Stimulated activated CD8-positive, alpha-beta memory T cell treated with anti-CD3 and anti-CD28 coated beads, Interleukin-15, amount 100 ng/mL, for 4 hours (primary cell): Measurements from ENCODE around the gene NOS2.

ENCODE experiments used
- DNase-seq, 2 donors: peaks; one replicate each; pipeline ENCODE4 v3.0.0-alpha.2; 2020; ENCODE audit warnings: low read depth in 2 of 2

NOS2 gene

GRCh38 chr17:27819145-27819544 is 18.8 kb upstream of the NOS2 start:
- DNase-seq: no peak

GRCh38 chr17:27818401-27819105 is 18.2 kb upstream of the NOS2 start:
- DNase-seq: no peak

GRCh38 chr17:27817731-27818130 is 17.4 kb upstream of the NOS2 start:
- DNase-seq: no peak

GRCh38 chr17:27816946-27817345 is 16.6 kb upstream of the NOS2 start:
- DNase-seq: no peak

GRCh38 chr17:27811961-27812360 is 11.6 kb upstream of the NOS2 start:
- DNase-seq: no peak

GRCh38 chr17:27810902-27811557 is 10.7 kb upstream of the NOS2 start:
- DNase-seq: no peak

- no peak for DNase-seq
These were observed 10.0 kb upstream of the NOS2 start for GRCh38 chr17:27810211-27810901.

- DNase-seq: no peak
These were observed 9.2 kb upstream of the NOS2 start for GRCh38 chr17:27809555-27809954.

GRCh38 chr17:27808628-27809027 is 8.3 kb upstream of the NOS2 start:
- no peak for DNase-seq

- peak; percentile 4 to 44 for DNase-seq
These were observed 7.5 kb upstream of the NOS2 start for GRCh38 chr17:27807567-27808470.

- DNase-seq: peak; percentile 46 to 70
These were observed 5.3 kb upstream of the NOS2 start for GRCh38 chr17:27805520-27806146.

- no peak for DNase-seq
These were observed 3.8 kb upstream of the NOS2 start for GRCh38 chr17:27804113-27804512.

GRCh38 chr17:27802962-27803680 is 2.8 kb upstream of the NOS2 start:
- no peak for DNase-seq

- DNase-seq: no peak
These were observed 1.7 kb upstream of the NOS2 start for GRCh38 chr17:27802033-27802432.

GRCh38 chr17:27798376-27798775 is 2.0 kb downstream of the NOS2 start:
- no peak for DNase-seq

GRCh38 chr17:27797390-27798091 is 2.8 kb downstream of the NOS2 start:
- DNase-seq: no peak

- DNase-seq: no peak
These were observed 6.3 kb downstream of the NOS2 start for GRCh38 chr17:27793906-27794569.

GRCh38 chr17:27793168-27793905 is 7.0 kb downstream of the NOS2 start:
- no peak for DNase-seq

GRCh38 chr17:27792095-27792494 is 8.2 kb downstream of the NOS2 start:
- DNase-seq: no peak
